K562 (cell line): ENCODE measurements around the gene PRCC. TPM values are rescaled to one million over a fixed set of nuclear protein-coding genes. Genes with fewer than 3 reads are reported as not detected.

ENCODE experiments used
- BCLAF1 ChIP-seq, 2 experiments: fragments of 450-650 bp in 1 of 2; IDR thresholded peaks; 2 replicates each; pipeline ENCODE4 v1.6.1; 2011 to 2017; ENCODE audit warnings: low read depth in 2 of 2, antibody characterized with exemption in 1 of 2, borderline replicate concordance in 1 of 2, low read length in 1 of 2, mild to moderate bottlenecking in 1 of 2, mixed read lengths in 1 of 2; ENCODE audit not compliant: control insufficient read depth in 1 of 2
- CHD4 ChIP-seq: fragments of 200-600 bp; sonication (generic); IDR thresholded peaks from 3 replicates; pipeline ENCODE4 v1.6.1; 2012; ENCODE audit warnings: low read depth, mild to moderate bottlenecking, mixed read lengths, low read length, inconsistent platforms; ENCODE audit not compliant: insufficient read depth, insufficient replicate concordance, poor library complexity, severe bottlenecking
- CXXC5 ChIP-seq: fragments of 250-450 bp; sonication (Bioruptor Pico); IDR thresholded peaks from 2 replicates; pipeline ENCODE4 v1.8.0; 2022; ENCODE audit warnings: inconsistent platforms, mild to moderate bottlenecking, moderate library complexity
- FUS ChIP-seq: fragments of 200-400 bp; formaldehyde crosslinking; optimal IDR thresholded peaks from 2 replicates; pipeline ENCODE3; 2017; ENCODE audit warnings: low read depth, low read length
- IRF9 ChIP-seq: fragments of 450-650 bp; IDR thresholded peaks from 2 replicates; pipeline ENCODE4 v1.6.1; 2016; ENCODE audit warnings: missing biosample characterization, missing genetic modification characterization
- RAD51 ChIP-seq: fragments of 450-650 bp; IDR thresholded peaks from 2 replicates; pipeline ENCODE4 v1.7.1; 2016; ENCODE audit warnings: low read depth, mild to moderate bottlenecking, borderline replicate concordance
- ZBTB49 ChIP-seq: sonication (generic); formaldehyde crosslinking; IDR thresholded peaks from 2 replicates; pipeline ENCODE4 v1.8.0; 2022; ENCODE audit warnings: missing genetic modification reagents, mild to moderate bottlenecking, borderline replicate concordance
- ZNF398 ChIP-seq: fragments of 250-450 bp; sonication (Bioruptor Pico); IDR thresholded peaks from 2 replicates; pipeline ENCODE4 v1.8.0; 2021; ENCODE audit warnings: moderate library complexity, mild to moderate bottlenecking, inconsistent platforms
- ZNF407 ChIP-seq: fragments of 450-650 bp; IDR thresholded peaks from 2 replicates; pipeline ENCODE4 v1.6.1; 2016; ENCODE audit warnings: low read depth
- ZNF408 ChIP-seq: fragments of 250-450 bp; sonication (Bioruptor Pico); IDR thresholded peaks from 2 replicates; pipeline ENCODE4 v1.4.0; 2020; ENCODE audit warnings: low read depth, mild to moderate bottlenecking, moderate library complexity
- polyA plus RNA-seq, 8 experiments: library from polyadenylated mRNA; depleted of rRNA in 4 of 8; stranded (reverse) in 5 of 8; unstranded in 3 of 8; fragments of >200 nt; fragmentation: Nextera tagmentation in 2 of 8; fragmentation: Illumina TruSeq in 1 of 8; extraction: Ambion mirVana in 2 of 8; extraction: Trizol in 1 of 8; gene quantifications; 2 replicates each; pipeline versions ENCODE4 v1.2.1 to v1.2.3, GENCODE V29; 2011 to 2014; ENCODE audit warnings: inconsistent platforms in 1 of 8, missing spikeins in 1 of 8
- total RNA-seq, 7 experiments: library from RNA; depleted of rRNA in 6 of 7; stranded (reverse); fragments of >200 nt in 6 of 7; fragmentation: Illumina TruSeq in 2 of 7; extraction: Trizol in 2 of 7; gene quantifications; 2 replicates each; pipeline versions ENCODE4 v1.2.1 to v1.2.3, GENCODE V29; 2011 to 2021; ENCODE audit warnings: low replicate concordance in 1 of 7

PRCC gene
- total and polyA plus RNA-seq, 9 of the 15 experiments (the other 6 are each of a cell fraction or from before 2014, with no cell fraction given), result 23.9 to 201 (median 41.1) TPM

GRCh38 chr1:156760796-156761104 lies 6.6 kb upstream of the PRCC start (continued):
- TF ChIP-seq ZNF408 (CRISPR knock-in tag) (no peak), ZNF407 (no peak), CHD4 (no peak), ZNF398 (CRISPR knock-in tag) (no peak), ZBTB49 (CRISPR knock-in tag) (no peak), IRF9 (tag) (no peak), FUS (no peak), RAD51 (no peak), BCLAF1 (IDR thresholded peaks at IDR 0.05; ENCODE audit: borderline replicate concordance in 1 of 2, control insufficient read depth in 1 of 2, low read depth in 2 of 2, low read length in 1 of 2) (no peak), CXXC5 (CRISPR knock-in tag) (0 out of 2 replicates have a peak, but pooled peaks have one; percentile 15)
